Erythroblast (primary cell): ENCODE results near the gene FADS2.

Experiments
- GATA1 ChIP-seq: IDR thresholded peaks from 2 replicates; pipeline ENCODE4 v1.6.1; 2011; ENCODE audit warnings: low read depth, mild to moderate bottlenecking, control low read depth, low read length, moderate library complexity
- POLR2A ChIP-seq: IDR thresholded peaks from 2 replicates; pipeline ENCODE4 v1.6.1; 2011; ENCODE audit warnings: mild to moderate bottlenecking, low read length

- TF ChIP-seq POLR2A (no peak), GATA1 (no peak)
Measured at GRCh38 chr11:61795876-61796526, 32.1 kb upstream of the FADS2 start.
